GM19023 (cell line): Measurements from ENCODE around the gene QKI.
"Not testable (repeated sequence)": the region's sequence is repeated elsewhere in the genome, so short reads cannot be mapped to it uniquely, and the experiment has no call there.

Experiments used
- ATAC-seq: cut with Tn5 transposase; IDR thresholded peaks from one replicate; pipeline ENCODE4 v1.9.1; 2021; ENCODE audit warnings: mild to moderate bottlenecking, moderate library complexity; ENCODE audit not compliant: unreplicated experiment

Gene QKI

GRCh38 chr6:163437466-163437865 lies 22.9 kb downstream of the QKI start:
- ATAC-seq: no peak

- ATAC-seq: no peak
Observed at GRCh38 chr6:163438298-163438939, 23.9 kb downstream of the QKI start.

DNA sequence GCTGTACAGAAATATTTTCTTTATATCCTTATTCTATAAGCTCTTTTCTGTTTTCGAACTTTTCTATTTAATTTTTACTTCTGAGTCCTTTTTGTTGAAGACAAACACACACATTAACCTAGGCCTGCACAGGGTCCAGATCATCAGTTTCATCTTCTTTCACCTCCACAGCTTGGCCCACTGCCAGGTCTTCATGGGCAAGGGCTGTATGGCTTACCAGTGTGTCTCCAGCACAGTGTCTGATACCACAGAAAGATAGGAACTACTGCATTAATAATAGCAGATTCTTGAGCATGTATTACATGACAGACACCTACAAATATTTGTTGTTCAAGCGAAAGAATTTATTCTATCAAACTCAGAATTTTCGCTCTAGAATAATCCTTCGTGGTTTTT lies 24.4 kb downstream of the QKI start:
- no peak for ATAC-seq

DNA sequence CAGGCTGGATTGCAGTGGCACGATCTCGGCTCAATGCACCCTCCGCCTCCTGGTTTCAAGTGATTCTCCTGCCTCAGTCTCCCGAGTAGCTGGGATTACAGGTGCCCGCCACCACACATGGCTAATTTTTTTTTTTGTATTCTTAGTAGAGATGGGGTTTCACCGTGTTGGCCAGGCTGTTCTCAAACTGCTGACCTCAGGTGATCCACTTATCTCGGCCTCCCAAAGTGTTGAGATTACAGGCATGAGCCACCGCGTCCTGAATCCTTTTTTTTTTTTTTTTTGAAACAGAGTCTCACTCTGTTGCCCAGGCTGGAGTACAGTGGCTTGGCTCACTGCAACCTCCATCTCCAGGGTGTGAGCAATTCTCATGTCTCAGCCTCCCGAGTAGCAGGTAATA lies 24.9 kb downstream of the QKI start:
- not testable (repeated sequence) for ATAC-seq

GRCh38 chr6:163439997-163440396 lies 25.5 kb downstream of the QKI start:
- no peak for ATAC-seq

GRCh38 chr6:163442336-163442735 lies 27.8 kb downstream of the QKI start:
- no peak for ATAC-seq

DNA sequence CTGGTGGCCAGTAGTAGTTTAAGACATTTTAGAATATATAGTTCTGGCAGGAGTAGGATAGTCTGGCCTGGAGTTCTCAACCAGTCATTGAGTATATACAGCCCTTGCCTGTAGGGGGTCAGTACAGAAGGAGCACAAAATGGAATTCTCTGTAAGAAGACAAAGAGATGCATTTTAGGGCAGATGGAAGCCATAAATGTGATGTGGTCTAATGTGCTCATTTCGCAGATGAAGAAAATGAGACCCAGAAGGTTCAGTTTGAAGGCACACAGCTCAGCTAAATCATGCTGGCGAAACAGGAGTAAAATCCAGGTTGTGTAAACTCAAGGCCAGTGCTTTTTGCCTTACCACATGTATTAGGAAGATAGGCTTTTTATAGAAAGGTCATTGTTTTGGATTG lies 29.6 kb downstream of the QKI start:
- ATAC-seq: no peak

- ATAC-seq: no peak
Observed at GRCh38 chr6:163446549-163446948, 32.0 kb downstream of the QKI start.

GRCh38 chr6:163449076-163449475 lies 34.6 kb downstream of the QKI start:
- no peak for ATAC-seq

GRCh38 chr6:163454425-163454824 lies 39.9 kb downstream of the QKI start:
- ATAC-seq: no peak

DNA sequence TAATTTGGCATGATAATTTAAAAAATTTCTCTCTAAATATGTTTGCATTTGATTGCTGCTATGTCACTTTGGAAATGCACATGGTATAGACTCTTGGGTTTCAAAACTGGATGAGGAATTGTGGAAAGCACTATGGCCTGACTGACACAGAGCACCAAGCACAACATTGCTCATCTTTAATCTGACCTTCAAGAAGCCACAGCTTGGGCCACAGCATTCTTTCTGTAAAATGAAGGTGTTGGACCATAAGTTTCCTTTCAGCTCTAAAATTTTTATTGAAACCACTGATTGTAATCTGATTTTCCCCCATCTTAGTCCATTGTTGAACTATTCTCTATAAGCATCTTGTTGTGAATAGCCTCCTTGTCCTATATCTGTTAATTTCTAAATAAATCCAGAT lies 41.0 kb downstream of the QKI start:
- ATAC-seq: no peak

- ATAC-seq: no peak
Observed at GRCh38 chr6:163457637-163458561, 43.4 kb downstream of the QKI start.

GRCh38 chr6:163459007-163459406 lies 44.5 kb downstream of the QKI start:
- no peak for ATAC-seq

DNA sequence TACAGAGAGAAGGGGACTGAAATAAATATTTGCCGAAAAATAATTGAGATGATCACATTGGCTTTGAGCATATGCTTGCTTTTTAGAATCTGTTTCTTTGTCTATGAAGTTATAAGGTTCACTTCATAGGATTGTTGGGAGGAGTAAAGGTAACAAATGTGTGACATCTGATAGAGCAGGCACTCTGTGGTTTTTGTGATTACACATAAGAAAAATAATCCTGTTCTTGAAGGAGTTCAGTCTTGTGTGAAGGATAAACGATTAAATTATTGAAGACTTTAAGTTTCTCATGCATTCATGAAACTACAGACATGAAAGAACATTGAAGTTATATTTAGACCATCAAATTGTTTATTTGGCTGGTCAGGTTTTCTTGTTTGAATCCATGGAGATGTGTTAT lies 45.0 kb downstream of the QKI start:
- ATAC-seq: no peak

GRCh38 chr6:163460307-163460782 lies 45.8 kb downstream of the QKI start:
- ATAC-seq: peak; percentile 89

DNA sequence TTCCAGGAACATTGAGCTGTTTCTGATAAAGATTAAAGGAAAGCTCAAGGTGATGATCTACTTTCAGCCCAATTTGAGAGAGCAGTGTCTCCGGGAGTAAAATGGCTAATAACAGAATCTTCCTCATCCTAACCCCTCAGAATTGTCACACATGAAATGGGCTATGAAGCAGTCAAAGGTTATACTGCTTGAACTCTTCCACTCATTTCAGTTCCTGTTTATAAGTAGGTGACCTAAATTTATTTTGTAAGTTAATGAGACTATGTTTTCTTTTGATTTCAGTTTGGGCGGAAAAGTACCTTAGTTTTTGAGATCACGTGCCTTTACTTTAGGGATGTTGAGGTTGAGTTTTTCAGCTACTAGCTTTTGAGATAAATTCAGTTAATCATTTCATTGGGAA lies 47.2 kb downstream of the QKI start:
- no peak for ATAC-seq

DNA sequence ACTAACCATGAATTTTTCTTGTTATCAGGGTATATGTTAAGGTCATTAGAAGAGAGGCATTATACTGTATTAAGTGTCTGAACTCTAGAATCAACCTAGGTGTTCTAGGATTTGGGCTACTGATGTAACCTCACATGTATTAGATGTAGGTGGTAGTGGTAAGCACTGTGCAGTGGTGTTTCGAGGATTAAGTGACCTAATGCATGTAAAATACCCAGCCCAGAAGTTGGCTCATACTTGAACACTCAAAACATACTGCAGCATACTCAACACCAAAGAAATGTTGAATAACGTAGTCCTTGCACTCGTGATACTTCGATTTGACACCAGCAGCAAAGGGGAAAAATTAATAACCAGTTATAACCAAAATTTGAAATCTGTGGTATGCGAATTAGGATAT lies 48.7 kb downstream of the QKI start:
- no peak for ATAC-seq

GRCh38 chr6:163463795-163464194 lies 49.3 kb downstream of the QKI start:
- no peak for ATAC-seq

DNA sequence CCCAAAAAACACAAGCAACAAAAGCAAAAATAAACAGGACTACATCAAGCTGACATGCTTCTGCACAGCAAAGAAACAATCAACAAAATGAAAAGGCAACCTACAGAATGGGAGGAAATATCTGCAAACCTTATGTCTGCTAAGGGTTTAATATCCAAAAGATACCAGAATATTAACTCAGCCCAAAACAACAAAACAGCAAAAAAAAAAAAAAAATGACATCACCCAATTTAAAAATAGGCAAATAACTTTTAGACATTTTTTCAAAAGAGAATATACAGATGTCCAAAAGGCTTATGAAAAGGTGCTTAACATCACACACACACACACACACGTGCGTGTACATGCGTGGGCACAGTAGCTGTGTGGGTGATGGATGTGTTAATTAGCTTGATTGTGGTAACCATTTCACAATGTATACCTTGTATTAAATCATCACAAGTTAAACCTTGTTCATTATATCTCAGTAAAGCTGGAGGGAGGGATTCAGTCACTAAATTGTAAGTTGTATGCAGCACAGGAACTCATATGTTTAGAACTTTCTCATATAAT lies 52.4 kb downstream of the QKI start:
- no peak for ATAC-seq

- ATAC-seq: no peak
Observed at GRCh38 chr6:163468738-163469137, 54.2 kb downstream of the QKI start.

DNA sequence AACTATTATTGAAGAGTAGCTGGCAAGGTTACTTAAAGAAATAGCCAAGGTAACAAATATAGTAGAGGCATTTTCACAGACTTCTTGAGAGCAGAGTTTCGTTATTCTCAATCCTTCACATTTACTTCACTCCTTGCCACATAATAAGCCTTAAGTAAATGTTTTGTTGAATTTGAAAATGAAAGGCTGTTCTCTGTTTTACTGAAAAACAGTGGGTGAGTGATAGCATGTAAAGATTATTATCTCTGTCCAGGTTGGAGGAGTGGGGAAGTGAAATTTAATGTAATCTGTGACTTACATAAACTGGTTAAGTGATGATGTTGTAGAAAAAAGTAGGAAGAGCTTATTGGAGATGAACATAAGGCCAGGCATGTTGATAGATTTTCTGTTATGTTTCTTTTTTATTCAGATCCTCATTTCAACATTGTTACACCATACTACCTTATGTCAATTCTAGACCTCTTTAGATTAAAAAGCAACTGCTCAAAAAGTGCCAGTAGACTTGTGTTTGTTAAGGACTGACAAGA lies 55.0 kb downstream of the QKI start:
- ATAC-seq: no peak

GRCh38 chr6:163470611-163471010 lies 56.1 kb downstream of the QKI start:
- ATAC-seq: no peak
